ENCODE measurements around the gene PTPN7.
A peak's percentile ranks its signal among the peaks of the same experiment; 100 is the strongest.

The PTPN7 gene

GRCh38 chr1:202165942-202166843 is 5.8 kb upstream of the PTPN7 start:
- DNase-seq, result no peak

GRCh38 chr1:202165267-202165941 is 5.0 kb upstream of the PTPN7 start:
- no peak for DNase-seq

- DNase-seq, result peak; percentile 82
These were observed 4.1 kb upstream of the PTPN7 start for GRCh38 chr1:202164271-202165037.

- DNase-seq, result no peak
These were observed 3.2 kb upstream of the PTPN7 start for GRCh38 chr1:202163281-202164270.

GRCh38 chr1:202162418-202163280 is 2.2 kb upstream of the PTPN7 start:
- peak; percentile 18 to 37 for DNase-seq

GRCh38 chr1:202162047-202162417 is 1.6 kb upstream of the PTPN7 start:
- peak; percentile 50 to 58 for DNase-seq

- DNase-seq, result no peak
These were observed 997 bp upstream of the PTPN7 start for GRCh38 chr1:202161151-202162046.

- peak; percentile 66 to 67 for DNase-seq
These were observed 649 bp downstream of the PTPN7 start for GRCh38 chr1:202159534-202160371.

- no peak for DNase-seq
These were observed 1.4 kb downstream of the PTPN7 start for GRCh38 chr1:202158810-202159533.

GRCh38 chr1:202157945-202158344 is 2.5 kb downstream of the PTPN7 start:
- DNase-seq, result no peak

GRCh38 chr1:202156590-202156989 is 3.8 kb downstream of the PTPN7 start:
- no peak for DNase-seq

- DNase-seq, result no peak
These were observed 4.9 kb downstream of the PTPN7 start for GRCh38 chr1:202155478-202156021.

- DNase-seq, result peak; percentile 62 to 73
These were observed 5.5 kb downstream of the PTPN7 start for GRCh38 chr1:202154766-202155477.

GRCh38 chr1:202154148-202154765 is 6.1 kb downstream of the PTPN7 start:
- DNase-seq, result no peak

- no peak for DNase-seq
These were observed 7.1 kb downstream of the PTPN7 start for GRCh38 chr1:202153284-202153683.

- DNase-seq, result no peak
These were observed 8.0 kb downstream of the PTPN7 start for GRCh38 chr1:202152399-202152798.

GRCh38 chr1:202151045-202151444 is 9.4 kb downstream of the PTPN7 start:
- DNase-seq, result no peak

Measured in CD4-positive, alpha-beta T cell treated with Interleukin-1 beta for 1 hour (primary cell).